Kidney epithelial cell (primary cell): ENCODE results near the gene ERBB3. TPM values are rescaled to one million over a fixed set of nuclear protein-coding genes. Genes with fewer than 3 reads are reported as not detected.
A peak's percentile ranks its signal among the peaks of the same experiment; 100 is the strongest.

Source experiments
- DNase-seq: peaks from one replicate; pipeline ENCODE4 v3.0.0-alpha.2; 2010; ENCODE audit warnings: low read depth
- H3K27me3 ChIP-seq: 2 replicates; pipeline ENCODE4 v1.6.0; 2011; ENCODE audit warnings: low read length; ENCODE audit not compliant: control insufficient read depth, insufficient read depth
- H3K36me3 ChIP-seq: 2 replicates; pipeline ENCODE4 v1.5.1; 2011; ENCODE audit warnings: low read length; ENCODE audit not compliant: control insufficient read depth, insufficient read depth
- H3K4me3 ChIP-seq: 2 replicates; pipeline ENCODE4 v1.5.1; 2011; ENCODE audit warnings: low read depth, mild to moderate bottlenecking, control low read depth, low read length
- total RNA-seq: library from RNA; depleted of rRNA; stranded (reverse); fragments of >200 nt; gene quantifications from 2 replicates; pipeline ENCODE4 v1.2.3, GENCODE V29; 2015
- TF ChIP-seq, protein P1 (sequence below): IDR thresholded peaks from 2 replicates; pipeline ENCODE4 v1.5.1; 2011; ENCODE audit warnings: mild to moderate bottlenecking, moderate library complexity, low read length, control low read depth, inconsistent platforms; ENCODE audit not compliant: insufficient read depth, poor library complexity, severe bottlenecking

ERBB3 gene
- total RNA-seq: 12.3 and 17.3 TPM in 2 replicates

DNA sequence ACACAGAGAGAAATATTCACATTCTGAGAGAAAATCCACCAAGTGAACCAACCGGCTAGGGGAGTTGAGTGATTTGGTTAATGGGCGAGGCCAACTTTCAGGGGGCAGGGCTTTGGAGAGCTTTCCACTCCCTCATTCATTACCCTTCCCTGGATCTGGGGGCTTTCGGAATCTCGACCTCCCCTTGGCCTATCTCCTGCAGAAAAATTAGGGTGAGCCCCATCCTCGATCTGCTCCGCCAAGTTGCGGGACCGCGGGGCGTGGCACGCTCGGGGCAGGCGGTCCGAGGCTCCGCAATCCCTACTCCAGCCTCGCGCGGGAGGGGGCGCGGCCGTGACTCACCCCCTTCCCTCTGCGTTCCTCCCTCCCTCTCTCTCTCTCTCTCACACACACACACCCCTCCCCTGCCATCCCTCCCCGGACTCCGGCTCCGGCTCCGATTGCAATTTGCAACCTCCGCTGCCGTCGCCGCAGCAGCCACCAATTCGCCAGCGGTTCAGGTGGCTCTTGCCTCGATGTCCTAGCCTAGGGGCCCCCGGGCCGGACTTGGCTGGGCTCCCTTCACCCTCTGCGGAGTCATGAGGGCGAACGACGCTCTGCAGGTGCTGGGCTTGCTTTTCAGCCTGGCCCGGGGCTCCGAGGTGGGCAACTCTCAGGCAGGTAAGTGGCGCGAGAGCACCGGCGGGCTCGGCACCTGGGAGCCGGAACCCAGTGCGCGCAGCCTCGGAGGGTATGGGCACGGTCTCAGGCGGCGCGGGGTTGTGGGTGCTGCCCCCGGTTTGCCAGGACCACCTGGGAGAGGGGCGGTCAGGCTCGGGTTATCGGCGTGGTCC lies at the start of gene ERBB3:
ERBB3 (plus strand) TSS at position 443 of the 833 bp plus-strand sequence; CDS start at position 579, 136 bp downstream.
- TF ChIP-seq, protein P1, sequence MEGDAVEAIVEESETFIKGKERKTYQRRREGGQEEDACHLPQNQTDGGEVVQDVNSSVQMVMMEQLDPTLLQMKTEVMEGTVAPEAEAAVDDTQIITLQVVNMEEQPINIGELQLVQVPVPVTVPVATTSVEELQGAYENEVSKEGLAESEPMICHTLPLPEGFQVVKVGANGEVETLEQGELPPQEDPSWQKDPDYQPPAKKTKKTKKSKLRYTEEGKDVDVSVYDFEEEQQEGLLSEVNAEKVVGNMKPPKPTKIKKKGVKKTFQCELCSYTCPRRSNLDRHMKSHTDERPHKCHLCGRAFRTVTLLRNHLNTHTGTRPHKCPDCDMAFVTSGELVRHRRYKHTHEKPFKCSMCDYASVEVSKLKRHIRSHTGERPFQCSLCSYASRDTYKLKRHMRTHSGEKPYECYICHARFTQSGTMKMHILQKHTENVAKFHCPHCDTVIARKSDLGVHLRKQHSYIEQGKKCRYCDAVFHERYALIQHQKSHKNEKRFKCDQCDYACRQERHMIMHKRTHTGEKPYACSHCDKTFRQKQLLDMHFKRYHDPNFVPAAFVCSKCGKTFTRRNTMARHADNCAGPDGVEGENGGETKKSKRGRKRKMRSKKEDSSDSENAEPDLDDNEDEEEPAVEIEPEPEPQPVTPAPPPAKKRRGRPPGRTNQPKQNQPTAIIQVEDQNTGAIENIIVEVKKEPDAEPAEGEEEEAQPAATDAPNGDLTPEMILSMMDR: no peak

DNA sequence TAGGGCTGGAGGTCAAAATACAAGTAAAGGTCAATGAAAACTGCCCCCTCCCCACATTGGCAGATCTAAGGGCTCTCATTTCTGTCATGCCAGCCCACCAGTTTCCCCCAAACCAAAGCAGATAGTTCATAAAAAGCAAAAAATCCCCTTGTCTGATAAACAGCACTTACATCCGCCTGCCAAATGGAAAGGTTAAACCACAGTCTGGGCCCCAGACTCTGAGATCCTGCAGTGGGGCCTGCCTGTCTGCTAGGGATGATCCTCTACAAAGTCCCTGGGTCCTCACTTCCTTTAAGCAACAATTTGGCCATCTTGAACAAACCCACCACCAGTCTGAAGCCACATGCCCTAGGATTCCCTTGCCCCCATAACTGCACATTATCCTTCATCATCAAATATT lies 48.0 kb upstream of the ERBB3 start:
- Histone ChIP-seq H3K36me3 (no peaks in the 10 kb centered on the region), H3K27me3 (no peaks in the 10 kb centered on the region), H3K4me3 (no peak overlapping the region)
- DNase-seq: no peak
- TF ChIP-seq, protein P1: no peak

More for the DNA sequence above, at the start of gene ERBB3:
- DNase-seq: no peak
- Histone ChIP-seq H3K27me3 (peaks cover 7% of the 10 kb centered on the region), H3K36me3 (no peaks in the 10 kb centered on the region), H3K4me3 (peak within 1 kb of the TSS; percentile 50)

DNA sequence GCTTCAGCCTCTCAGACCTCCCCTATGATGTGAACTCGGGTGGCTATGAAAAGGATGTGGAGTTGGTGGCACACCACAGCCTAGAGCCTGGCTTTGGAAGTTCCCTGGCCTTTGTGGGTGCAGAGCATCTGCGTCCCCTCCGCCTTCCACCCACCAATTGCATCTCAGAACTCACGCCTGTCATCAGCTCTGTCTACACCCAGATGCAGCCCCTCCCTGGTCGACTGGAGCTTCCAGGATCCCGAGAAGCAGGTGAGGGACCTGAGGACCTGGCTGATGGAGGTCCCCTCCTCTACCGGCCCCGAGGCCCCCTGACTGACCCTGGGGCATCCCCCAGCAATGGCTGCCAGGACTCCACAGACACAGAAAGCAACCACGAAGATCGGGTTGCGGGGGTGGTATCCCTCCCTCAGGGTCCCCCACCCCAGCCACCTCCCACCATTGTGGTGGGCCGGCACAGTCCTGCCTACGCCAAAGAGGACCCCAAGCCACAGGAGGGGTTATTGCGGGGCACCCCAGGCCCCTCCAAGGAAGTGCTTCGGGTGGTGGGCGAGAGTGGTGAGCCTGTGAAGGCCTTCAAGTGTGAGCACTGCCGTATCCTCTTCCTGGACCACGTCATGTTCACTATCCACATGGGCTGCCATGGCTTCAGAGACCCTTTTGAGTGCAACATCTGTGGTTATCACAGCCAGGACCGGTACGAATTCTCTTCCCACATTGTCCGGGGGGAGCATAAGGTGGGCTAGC lies 45.2 kb upstream of the ERBB3 start:
- Histone ChIP-seq H3K4me3 (no peak overlapping the region), H3K27me3 (no peaks in the 10 kb centered on the region), H3K36me3 (no peaks in the 10 kb centered on the region)
- TF ChIP-seq, protein P1: no peak
- no peak for DNase-seq

DNA sequence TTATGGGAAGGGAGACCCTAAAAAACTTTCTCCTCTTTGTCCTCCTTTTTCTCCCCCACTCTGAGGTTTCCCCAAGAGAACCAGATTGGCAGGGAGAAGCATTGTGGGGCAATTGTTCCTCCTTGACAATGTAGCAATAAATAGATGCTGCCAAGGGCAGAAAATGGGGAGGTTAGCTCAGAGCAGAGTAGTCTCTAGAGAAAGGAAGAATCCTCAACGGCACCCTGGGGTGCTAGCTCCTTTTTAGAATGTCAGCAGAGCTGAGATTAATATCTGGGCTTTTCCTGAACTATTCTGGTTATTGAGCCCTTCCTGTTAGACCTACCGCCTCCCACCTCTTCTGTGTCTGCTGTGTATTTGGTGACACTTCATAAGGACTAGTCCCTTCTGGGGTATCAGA lies 42.8 kb upstream of the ERBB3 start:
- Histone ChIP-seq H3K4me3 (no peak overlapping the region), H3K36me3 (no peaks in the 10 kb centered on the region), H3K27me3 (no peaks in the 10 kb centered on the region)
- no peak for DNase-seq
- TF ChIP-seq, protein P1: no peak

DNA sequence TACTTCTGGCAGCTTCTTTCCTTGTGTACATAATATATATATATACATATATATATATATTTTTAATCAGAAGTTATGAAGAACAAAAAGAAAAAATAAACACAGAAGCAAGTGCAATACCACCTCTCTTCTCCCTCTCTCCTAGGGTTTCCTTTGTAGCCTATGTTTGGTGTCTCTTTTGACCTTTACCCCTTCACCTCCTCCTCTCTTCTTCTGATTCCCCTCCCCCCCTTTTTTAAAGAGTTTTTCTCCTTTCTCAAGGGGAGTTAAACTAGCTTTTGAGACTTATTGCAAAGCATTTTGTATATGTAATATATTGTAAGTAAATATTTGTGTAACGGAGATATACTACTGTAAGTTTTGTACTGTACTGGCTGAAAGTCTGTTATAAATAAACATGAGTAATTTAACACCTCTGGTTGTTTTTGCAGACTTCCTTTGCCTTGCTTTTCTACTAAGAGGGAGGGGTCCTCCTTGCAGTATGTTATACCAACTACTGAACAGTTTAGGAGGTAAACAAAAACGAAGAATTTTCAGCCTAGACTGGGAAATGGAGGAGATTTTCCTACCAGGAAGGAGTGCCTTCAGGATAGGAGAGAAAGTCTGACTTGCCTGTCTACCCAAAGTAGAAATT lies 41.8 kb upstream of the ERBB3 start:
- TF ChIP-seq, protein P1: no peak
- H3K4me3 ChIP-seq: no peak overlapping the region
- H3K36me3 ChIP-seq: no peaks in the 10 kb centered on the region

More for the DNA sequence above, 41.8 kb upstream of the ERBB3 start:
- H3K27me3 ChIP-seq: no peaks in the 10 kb centered on the region
- no peak for DNase-seq
